Fibroblast of villous mesenchyme (primary cell): Measurements from ENCODE around the gene SSH3. TPM values are rescaled to one million over a fixed set of nuclear protein-coding genes. Genes with fewer than 3 reads are reported as not detected.

Source experiments
- DNase-seq: peaks from one replicate; pipeline ENCODE4 v3.0.0-alpha.2; 2010; ENCODE audit warnings: low read depth
- H3K4me3 ChIP-seq: 2 replicates; pipeline ENCODE4 v1.5.1; 2011; ENCODE audit warnings: low read depth, mild to moderate bottlenecking, low read length
- total RNA-seq: library from RNA; depleted of rRNA; stranded (reverse); fragments of >200 nt; gene quantifications from 2 replicates; pipeline ENCODE4 v1.2.3, GENCODE V29; 2012
- TF ChIP-seq, protein P1 (sequence below): IDR thresholded peaks from 2 replicates; pipeline ENCODE4 v1.5.1; 2012; ENCODE audit warnings: low read depth, mild to moderate bottlenecking, low read length; ENCODE audit not compliant: insufficient read depth

Gene SSH3
- total RNA-seq, 1 donor = 21.2 TPM

- H3K4me3 ChIP-seq = peak overlapping the region; percentile 77
- DNase-seq = no peak
- TF ChIP-seq, protein P1, sequence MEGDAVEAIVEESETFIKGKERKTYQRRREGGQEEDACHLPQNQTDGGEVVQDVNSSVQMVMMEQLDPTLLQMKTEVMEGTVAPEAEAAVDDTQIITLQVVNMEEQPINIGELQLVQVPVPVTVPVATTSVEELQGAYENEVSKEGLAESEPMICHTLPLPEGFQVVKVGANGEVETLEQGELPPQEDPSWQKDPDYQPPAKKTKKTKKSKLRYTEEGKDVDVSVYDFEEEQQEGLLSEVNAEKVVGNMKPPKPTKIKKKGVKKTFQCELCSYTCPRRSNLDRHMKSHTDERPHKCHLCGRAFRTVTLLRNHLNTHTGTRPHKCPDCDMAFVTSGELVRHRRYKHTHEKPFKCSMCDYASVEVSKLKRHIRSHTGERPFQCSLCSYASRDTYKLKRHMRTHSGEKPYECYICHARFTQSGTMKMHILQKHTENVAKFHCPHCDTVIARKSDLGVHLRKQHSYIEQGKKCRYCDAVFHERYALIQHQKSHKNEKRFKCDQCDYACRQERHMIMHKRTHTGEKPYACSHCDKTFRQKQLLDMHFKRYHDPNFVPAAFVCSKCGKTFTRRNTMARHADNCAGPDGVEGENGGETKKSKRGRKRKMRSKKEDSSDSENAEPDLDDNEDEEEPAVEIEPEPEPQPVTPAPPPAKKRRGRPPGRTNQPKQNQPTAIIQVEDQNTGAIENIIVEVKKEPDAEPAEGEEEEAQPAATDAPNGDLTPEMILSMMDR = no peak
Observed at GRCh38 chr11:67304511-67305113, 1.3 kb downstream of the SSH3 start.

- no peak overlapping the region for H3K4me3 ChIP-seq
- TF ChIP-seq, protein P1 = no peak
- DNase-seq = no peak
Observed at GRCh38 chr11:67306769-67307544, 3.6 kb downstream of the SSH3 start.

DNA sequence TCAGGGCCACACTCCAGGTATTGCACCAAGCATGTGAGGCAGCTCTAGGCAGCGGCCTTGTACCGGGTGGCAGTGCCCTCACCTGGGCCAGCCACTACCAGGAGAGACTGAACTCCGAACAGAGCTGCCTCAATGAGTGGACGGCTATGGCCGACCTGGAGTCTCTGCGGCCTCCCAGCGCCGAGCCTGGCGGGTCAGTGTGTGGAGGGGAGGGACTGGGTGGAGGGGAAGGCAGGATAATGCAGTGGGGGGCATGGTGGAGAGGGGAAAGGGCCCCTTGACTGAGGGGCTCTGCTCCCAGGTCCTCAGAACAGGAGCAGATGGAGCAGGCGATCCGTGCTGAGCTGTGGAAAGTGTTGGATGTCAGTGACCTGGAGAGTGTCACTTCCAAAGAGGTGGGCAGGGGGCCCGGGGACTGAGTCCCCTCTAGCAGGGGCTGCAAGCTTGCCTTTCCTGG is 4.2 kb downstream of the SSH3 start:
- no peak for DNase-seq
- TF ChIP-seq, protein P1 = no peak
- H3K4me3 ChIP-seq = no peak overlapping the region

GRCh38 chr11:67308031-67308866 is 4.9 kb downstream of the SSH3 start:
- no peak for DNase-seq
- no peak overlapping the region for H3K4me3 ChIP-seq
- TF ChIP-seq, protein P1 = no peak

DNA sequence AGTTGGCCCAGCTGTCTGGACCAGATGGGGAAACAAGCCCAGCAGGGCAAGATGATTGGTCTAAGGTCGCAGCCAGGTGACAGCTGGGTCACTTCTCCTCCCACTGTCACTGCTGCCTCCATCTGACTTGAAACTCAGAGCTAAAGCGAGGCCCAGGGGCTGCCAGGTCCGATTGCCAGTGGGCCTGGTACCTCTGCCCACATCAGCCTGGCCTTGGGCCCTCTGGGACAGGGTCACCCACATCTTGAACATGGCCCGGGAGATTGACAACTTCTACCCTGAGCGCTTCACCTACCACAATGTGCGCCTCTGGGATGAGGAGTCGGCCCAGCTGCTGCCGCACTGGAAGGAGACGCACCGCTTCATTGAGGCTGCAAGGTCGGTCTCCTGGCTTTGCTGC is 5.8 kb downstream of the SSH3 start:
- DNase-seq = no peak
- no peak overlapping the region for H3K4me3 ChIP-seq
- TF ChIP-seq, protein P1 = no peak

DNA sequence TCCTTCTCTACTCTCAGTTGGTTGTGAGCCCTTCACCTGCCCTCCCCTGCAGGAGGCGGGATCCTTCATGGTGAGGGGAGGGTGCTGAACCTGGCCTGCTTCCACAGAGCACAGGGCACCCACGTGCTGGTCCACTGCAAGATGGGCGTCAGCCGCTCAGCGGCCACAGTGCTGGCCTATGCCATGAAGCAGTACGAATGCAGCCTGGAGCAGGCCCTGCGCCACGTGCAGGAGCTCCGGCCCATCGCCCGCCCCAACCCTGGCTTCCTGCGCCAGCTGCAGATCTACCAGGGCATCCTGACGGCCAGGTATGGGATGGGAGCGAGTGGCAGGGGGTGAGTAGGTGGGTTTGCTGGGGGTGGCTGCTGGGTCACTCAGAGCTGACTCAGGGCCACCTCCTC is 6.3 kb downstream of the SSH3 start:
- DNase-seq = no peak
- H3K4me3 ChIP-seq = no peak overlapping the region
- TF ChIP-seq, protein P1 = no peak
